GM12891 (cell line): ENCODE results near the gene ZNF598.

ENCODE experiments used
- POLR2A ChIP-seq: IDR thresholded peaks from 2 replicates; pipeline ENCODE4 v1.6.1; 2011; ENCODE audit warnings: low read depth, low read length, control low read depth
- POLR2AphosphoS5 ChIP-seq: IDR thresholded peaks from 2 replicates; pipeline ENCODE4 v1.6.1; 2011; ENCODE audit warnings: low read depth, low read length, control low read depth
- POU2F2 ChIP-seq: IDR thresholded peaks from 2 replicates; pipeline ENCODE4 v1.6.1; 2011; ENCODE audit warnings: low read depth, mild to moderate bottlenecking, control low read depth, low read length, moderate library complexity
- SPI1 ChIP-seq: IDR thresholded peaks from 2 replicates; pipeline ENCODE4 v1.6.1; 2011; ENCODE audit warnings: low read depth, low read length, control low read depth
- TAF1 ChIP-seq: IDR thresholded peaks from 2 replicates; pipeline ENCODE4 v1.6.1; 2011; ENCODE audit warnings: low read depth, low read length, control low read depth

GRCh38 chr16:1953734-1954133 is 55.9 kb downstream of the ZNF598 start:
- no peak for TF ChIP-seq POLR2A
- TF ChIP-seq POLR2AphosphoS5: no peak
- no peak for TF ChIP-seq TAF1
- no peak for TF ChIP-seq POU2F2
- no peak for TF ChIP-seq SPI1
